Kidney (tissue), 14 donors: Measurements from ENCODE around the gene GALR1. TPM values are rescaled to one million over a fixed set of nuclear protein-coding genes. Genes with fewer than 3 reads are reported as not detected.
A peak's percentile ranks its signal among the peaks of the same experiment; 100 is the strongest.

ENCODE experiments used
- DNase-seq, 5 donors: peaks; one replicate each; pipeline ENCODE4 v3.0.0-alpha.2; 2013 to 2020
- FAIRE-seq: peaks from 2 replicates; lab custom pipeline; 2012; peaks lifted over from hg19 to GRCh38; lab: Jason Lieb, UNC
- H3K27ac ChIP-seq, 2 donors: one replicate each; pipeline ENCODE4 v1.7.0; 2013; ENCODE audit warnings: low read depth in 2 of 2, low read length in 2 of 2, inconsistent platforms in 1 of 2
- H3K27me3 ChIP-seq: one replicate; pipeline ENCODE4 v1.7.1; 2013; ENCODE audit warnings: low read length, inconsistent platforms; ENCODE audit not compliant: control insufficient read depth, insufficient read depth
- H3K36me3 ChIP-seq, 3 donors: one replicate each; pipeline versions ENCODE4 v1.7.0 to v1.7.1; 2013; ENCODE audit warnings: low read length in 3 of 3, control low read depth in 1 of 3, inconsistent platforms in 1 of 3; ENCODE audit not compliant: insufficient read depth in 3 of 3, control insufficient read depth in 2 of 3
- H3K4me1 ChIP-seq, 3 donors: one replicate each; pipeline versions ENCODE4 v1.7.0 to v1.7.1; 2013; ENCODE audit warnings: low read length in 3 of 3, inconsistent platforms in 1 of 3, low read depth in 1 of 3; ENCODE audit not compliant: control insufficient read depth in 2 of 3, insufficient read depth in 2 of 3
- H3K4me3 ChIP-seq, 3 donors: one replicate each; pipeline versions ENCODE4 v1.7.0 to v1.8.1; 2013; ENCODE audit warnings: low read length in 3 of 3, control low read depth in 1 of 3, inconsistent platforms in 1 of 3
- H3K9ac ChIP-seq, 3 donors: one replicate each; pipeline versions ENCODE4 v1.7.0 to v1.7.1; 2013; ENCODE audit warnings: low read length in 3 of 3, control low read depth in 1 of 3, inconsistent platforms in 1 of 3
- H3K9me3 ChIP-seq, 3 donors: one replicate each; pipeline versions ENCODE4 v1.7.0 to v1.7.1; 2013; ENCODE audit warnings: low read length in 3 of 3, control low read depth in 1 of 3, inconsistent platforms in 1 of 3; ENCODE audit not compliant: control insufficient read depth in 2 of 3, insufficient read depth in 1 of 3
- intact Hi-C: fragments of 100-400 bp; cut with DNase I; formaldehyde crosslinking; loops from one replicate; pipeline ENCODE4 v1.11.1; 2022
- polyA plus RNA-seq: library from polyadenylated mRNA; stranded (reverse); fragments of 350-450 nt; fragmentation: Illumina TruSeq; extraction: RNeasy Lipid Tissue Mini Kit (QIAGEN cat#74804); gene quantifications from one replicate; pipeline ENCODE4 v1.2.3, GENCODE V29; 2014; ENCODE audit warnings: low read depth, low replicate concordance; ENCODE audit not compliant: insufficient read depth
- total RNA-seq: library from RNA; stranded (reverse); fragmentation: NEBNext Ultra II Directional; extraction: Animal tissue kit (Norgen Biotek cat#: 25700); gene quantifications from one replicate; pipeline ENCODE4 v1.2.1, GENCODE V29; 2021
- TF ChIP-seq, protein P1 (sequence below): IDR thresholded peaks from 3 replicates; pipeline ENCODE4 v1.5.1; 2012; ENCODE audit warnings: mild to moderate bottlenecking, moderate library complexity, borderline replicate concordance; ENCODE audit not compliant: insufficient read depth; ENCODE audit errors: extremely low read depth
- donor health status: control.
- donor health status: control.
- donor health status: control.
- donor health status: control.
- donor health status: control.
- donor health status: DM: yes; HTN: yes; CAD: no.
- donor health status: Normal renal cell carcinoma (clear cell type).

GALR1 gene
- total and polyA plus RNA-seq, 2 donors from 2014 or later = 0.06 TPM; not detected in 1

DNA sequence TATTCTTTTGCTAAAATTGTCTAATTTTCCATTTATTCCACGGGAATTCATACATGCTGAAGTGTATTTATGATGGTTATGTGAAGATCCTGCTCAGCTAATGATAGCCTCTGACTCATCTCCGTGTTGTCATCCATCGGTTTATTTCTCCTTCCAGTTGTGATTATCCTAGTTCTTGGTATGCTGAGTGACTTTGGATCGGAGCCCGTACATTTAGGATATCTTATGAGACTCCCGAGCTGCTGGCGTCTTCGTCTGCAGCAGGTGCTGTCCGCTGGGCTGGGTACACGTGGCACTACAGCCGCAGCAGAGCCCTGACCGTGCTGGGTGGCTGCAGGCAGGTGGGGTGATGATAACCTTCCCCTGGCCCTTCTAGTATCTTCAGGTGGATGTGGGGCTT, 40.1 kb upstream of the GALR1 start:
- Histone ChIP-seq H3K9ac (no peak overlapping the region), H3K4me3 (no peak overlapping the region), H3K27me3 (no peaks in the 10 kb centered on the region), H3K36me3 (no peaks in the 10 kb centered on the region), H3K4me1 (peaks cover 0 to 5% (median 5%) of the 10 kb centered on the region in 3 donors), H3K9me3 (no peaks in the 10 kb centered on the region), H3K27ac (peak overlapping the region in 1 of 2 donors; percentile 47)
- FAIRE-seq (no peak), DNase-seq (peak in 1 of 5 donors; percentile 62)
- TF ChIP-seq, protein P1, sequence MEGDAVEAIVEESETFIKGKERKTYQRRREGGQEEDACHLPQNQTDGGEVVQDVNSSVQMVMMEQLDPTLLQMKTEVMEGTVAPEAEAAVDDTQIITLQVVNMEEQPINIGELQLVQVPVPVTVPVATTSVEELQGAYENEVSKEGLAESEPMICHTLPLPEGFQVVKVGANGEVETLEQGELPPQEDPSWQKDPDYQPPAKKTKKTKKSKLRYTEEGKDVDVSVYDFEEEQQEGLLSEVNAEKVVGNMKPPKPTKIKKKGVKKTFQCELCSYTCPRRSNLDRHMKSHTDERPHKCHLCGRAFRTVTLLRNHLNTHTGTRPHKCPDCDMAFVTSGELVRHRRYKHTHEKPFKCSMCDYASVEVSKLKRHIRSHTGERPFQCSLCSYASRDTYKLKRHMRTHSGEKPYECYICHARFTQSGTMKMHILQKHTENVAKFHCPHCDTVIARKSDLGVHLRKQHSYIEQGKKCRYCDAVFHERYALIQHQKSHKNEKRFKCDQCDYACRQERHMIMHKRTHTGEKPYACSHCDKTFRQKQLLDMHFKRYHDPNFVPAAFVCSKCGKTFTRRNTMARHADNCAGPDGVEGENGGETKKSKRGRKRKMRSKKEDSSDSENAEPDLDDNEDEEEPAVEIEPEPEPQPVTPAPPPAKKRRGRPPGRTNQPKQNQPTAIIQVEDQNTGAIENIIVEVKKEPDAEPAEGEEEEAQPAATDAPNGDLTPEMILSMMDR = no peak
- intact Hi-C loops = loop anchor here (10.0 kb wide), 1 partner anchor 65 kb away; no protein-coding TSS in a partner anchor

- intact Hi-C loops = loop anchor here (10.0 kb wide), 1 partner anchor 215 kb away; no protein-coding TSS in a partner anchor
Observed at GRCh38 chr18:77210249-77210648, 39.4 kb upstream of the GALR1 start.

GRCh38 chr18:77218642-77219041, 31.0 kb upstream of the GALR1 start:
- Histone ChIP-seq H3K9ac (no peak overlapping the region), H3K9me3 (no peaks in the 10 kb centered on the region), H3K27ac (no peak overlapping the region), H3K4me1 (no peaks in the 10 kb centered on the region), H3K4me3 (no peak overlapping the region), H3K27me3 (no peaks in the 10 kb centered on the region), H3K36me3 (no peaks in the 10 kb centered on the region)
- FAIRE-seq = no peak
- DNase-seq = no peak
- intact Hi-C loops = loop anchor here (10.0 kb wide), 1 partner anchor 224 kb away; no protein-coding TSS in a partner anchor
- TF ChIP-seq, protein P1 = no peak

More at GRCh38 chr18:77210249-77210648, 39.4 kb upstream of the GALR1 start:
- peaks cover 0 to 5% (median 5%) of the 10 kb centered on the region in 3 donors for H3K4me1 ChIP-seq
- H3K27ac ChIP-seq = peak overlapping the region in 1 of 2 donors; percentile 9
- H3K36me3 ChIP-seq = no peaks in the 10 kb centered on the region
- TF ChIP-seq, protein P1 = no peak
- DNase-seq (peak in 1 of 5 donors; percentile 26), FAIRE-seq (no peak)
- H3K9ac ChIP-seq = no peak overlapping the region
- H3K4me3 ChIP-seq = no peak overlapping the region
- H3K9me3 ChIP-seq = no peaks in the 10 kb centered on the region
- no peaks in the 10 kb centered on the region for H3K27me3 ChIP-seq

GRCh38 chr18:77220726-77221125, 28.9 kb upstream of the GALR1 start:
- DNase-seq (no peak), FAIRE-seq (no peak)
- no peaks in the 10 kb centered on the region for H3K4me1 ChIP-seq
- TF ChIP-seq, protein P1 = no peak
- no peaks in the 10 kb centered on the region for H3K27me3 ChIP-seq
- intact Hi-C loops = no loop called here
- H3K9me3 ChIP-seq = no peaks in the 10 kb centered on the region
- H3K27ac ChIP-seq = no peak overlapping the region
- no peaks in the 10 kb centered on the region for H3K36me3 ChIP-seq
- H3K4me3 ChIP-seq = no peak overlapping the region
- no peak overlapping the region for H3K9ac ChIP-seq
